T-helper 9 cell (primary cell): Measurements from ENCODE around the gene PIGV.

Experiments used
- DNase-seq: peaks from one replicate; pipeline ENCODE4 v3.0.0-alpha.2; 2020
- total RNA-seq, 2 donors: gene quantifications; one replicate each; lab custom pipeline; 2026; lab: John Stamatoyannopoulos, UW

Gene PIGV
- total RNA-seq = 23.4 to 33.5 reads per million in 2 donors

GRCh38 chr1:26787706-26788514 is at the start of gene PIGV:
TSS of gene PIGV (plus strand) at chr1:26787950. CDS start at chr1:26790816, 2,866 bp downstream.
- peak; percentile 78 for DNase-seq

- DNase-seq = no peak
Measured at GRCh38 chr1:26739329-26739914, 48.3 kb upstream of the PIGV start.

- DNase-seq = no peak
Measured at GRCh38 chr1:26740023-26740634, 47.6 kb upstream of the PIGV start.

GRCh38 chr1:26740952-26741351 is 46.8 kb upstream of the PIGV start:
- no peak for DNase-seq

GRCh38 chr1:26743426-26744059 is 44.2 kb upstream of the PIGV start:
- no peak for DNase-seq

GRCh38 chr1:26744075-26744959 is 43.4 kb upstream of the PIGV start:
- DNase-seq = peak; percentile 58

GRCh38 chr1:26745191-26745590 is 42.6 kb upstream of the PIGV start:
- DNase-seq = no peak

GRCh38 chr1:26747048-26747447 is 40.7 kb upstream of the PIGV start:
- no peak for DNase-seq

GRCh38 chr1:26748351-26748750 is 39.4 kb upstream of the PIGV start:
- no peak for DNase-seq

GRCh38 chr1:26749458-26749857 is 38.3 kb upstream of the PIGV start:
- no peak for DNase-seq

GRCh38 chr1:26750428-26750827 is 37.3 kb upstream of the PIGV start:
- no peak for DNase-seq

GRCh38 chr1:26752519-26752918 is 35.2 kb upstream of the PIGV start:
- DNase-seq = no peak

GRCh38 chr1:26754086-26754874 is 33.5 kb upstream of the PIGV start:
- no peak for DNase-seq

- DNase-seq = no peak
Measured at GRCh38 chr1:26758358-26758757, 29.4 kb upstream of the PIGV start.

- DNase-seq = no peak
Measured at GRCh38 chr1:26759531-26759930, 28.2 kb upstream of the PIGV start.

- DNase-seq = no peak
Measured at GRCh38 chr1:26761217-26761616, 26.5 kb upstream of the PIGV start.

- DNase-seq = no peak
Measured at GRCh38 chr1:26767714-26768113, 20.0 kb upstream of the PIGV start.

- no peak for DNase-seq
Measured at GRCh38 chr1:26768755-26769154, 19.0 kb upstream of the PIGV start.

GRCh38 chr1:26771285-26771642 is 16.5 kb upstream of the PIGV start:
- no peak for DNase-seq

GRCh38 chr1:26771643-26772321 is 16.0 kb upstream of the PIGV start:
- no peak for DNase-seq

- no peak for DNase-seq
Measured at GRCh38 chr1:26772687-26773086, 15.1 kb upstream of the PIGV start.
